Sciatic nerve (tissue), 2 donors: ENCODE data around the gene CHKA. TPM values are rescaled to one million over a fixed set of nuclear protein-coding genes. Genes with fewer than 3 reads are reported as not detected.
A peak's percentile ranks its signal among the peaks of the same experiment; 100 is the strongest.

Source experiments
- ATAC-seq: fragments of 200-7000 bp; cut with Tn5 transposase; one replicate; pipeline ENCODE4 v1.9.1; 2020; ENCODE audit warnings: mild to moderate bottlenecking, moderate library complexity
- DNase-seq: peaks from one replicate; pipeline ENCODE4 v3.0.0-alpha.2; 2020; ENCODE audit warnings: low spot score
- intact Hi-C: fragments of 100-400 bp; cut with DNase I; formaldehyde crosslinking; loops from one replicate; pipeline ENCODE4 v1.14.2; 2022
- total RNA-seq: library from RNA; stranded (reverse); fragmentation: NEBNext Ultra II Directional; extraction: Animal tissue kit (Norgen Biotek cat#: 25700); gene quantifications from one replicate; pipeline ENCODE4 v1.2.1, GENCODE V29; 2021
- donor health status: DM: no; HTN: no; CAD: no.
- donor health status: DM: no; HTN: no; CAD: no.

Gene CHKA
- total RNA-seq, 1 donor from 2014 or later: 38.0 TPM

DNA sequence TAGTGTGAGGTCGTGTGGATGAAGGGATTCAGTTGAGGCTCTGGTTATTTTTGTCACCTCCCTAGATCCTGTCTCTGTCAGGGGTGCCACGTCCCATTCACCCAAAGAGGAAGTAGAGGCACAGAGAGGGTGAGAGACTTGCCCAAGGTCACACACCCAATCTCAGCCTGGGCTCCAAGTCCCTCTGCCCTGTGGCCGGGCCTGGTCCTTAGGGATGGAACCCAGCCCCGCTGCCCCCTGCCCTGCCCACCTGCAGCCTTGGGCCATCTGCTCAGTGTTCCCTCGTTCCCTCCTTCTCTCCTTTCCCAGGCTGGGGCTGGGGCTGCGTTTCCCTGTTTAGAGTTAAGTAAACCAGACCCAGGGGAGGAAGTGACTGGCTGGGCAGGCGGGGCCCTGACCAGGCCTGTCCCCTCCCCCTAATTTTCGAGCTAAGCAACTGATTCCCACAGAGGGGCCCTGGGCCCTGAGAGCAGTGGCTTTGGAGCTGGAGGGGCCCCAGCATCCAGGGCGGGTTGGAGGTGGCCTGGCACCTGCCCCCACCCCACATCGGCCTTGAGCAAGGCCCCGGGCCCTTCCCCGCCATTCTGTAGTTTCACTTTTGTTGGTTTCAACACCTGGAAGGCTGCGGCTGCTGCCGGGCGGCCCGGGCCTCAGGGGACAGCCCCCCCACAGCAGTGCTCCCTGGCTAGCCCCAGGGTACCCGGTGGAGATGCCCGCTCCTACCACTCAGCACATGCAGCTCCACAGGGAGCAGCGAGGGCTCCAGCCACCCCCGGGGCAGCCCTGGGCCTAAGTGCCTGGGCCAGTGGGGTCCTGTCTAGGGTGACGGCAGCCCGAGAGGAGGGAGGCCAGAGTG, 80.9 kb downstream of the CHKA start:
- intact Hi-C loops: no loop called here
- ATAC-seq (peak; percentile 52), DNase-seq (peak; percentile 79)

DNA sequence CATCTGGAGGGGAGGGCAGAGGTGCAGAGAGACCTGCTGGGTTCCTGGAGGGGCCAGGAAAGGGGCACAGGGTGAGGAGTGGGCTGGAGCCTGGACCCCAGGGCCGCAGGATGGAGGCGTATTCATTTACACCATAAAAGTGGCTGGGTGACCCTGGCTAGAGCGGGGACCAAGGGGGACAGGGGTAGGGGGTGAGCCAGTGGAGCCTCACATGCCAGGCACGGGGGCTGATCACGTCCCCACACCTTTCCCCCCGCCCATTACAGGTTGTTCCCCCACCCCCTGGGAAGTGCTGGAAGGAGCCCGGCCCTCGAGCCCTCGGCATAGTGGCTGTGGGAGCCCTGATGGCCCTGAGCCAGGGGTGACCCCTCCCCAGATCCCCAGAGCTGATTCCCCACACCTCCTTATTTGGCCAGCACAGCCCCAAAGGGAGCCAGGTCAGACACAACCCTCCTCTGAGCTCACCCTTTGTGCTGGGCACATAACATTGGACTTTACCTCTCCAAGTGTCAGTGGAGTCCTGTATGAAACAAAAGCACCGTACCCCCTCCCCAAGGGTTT, 81.6 kb downstream of the CHKA start:
- intact Hi-C loops: loop anchor here (10.0 kb wide), 1 partner anchor 85 kb away; the partner anchor contains the start of gene CHKA
- DNase-seq (peak; percentile 68), ATAC-seq (peak; percentile 1)

DNA sequence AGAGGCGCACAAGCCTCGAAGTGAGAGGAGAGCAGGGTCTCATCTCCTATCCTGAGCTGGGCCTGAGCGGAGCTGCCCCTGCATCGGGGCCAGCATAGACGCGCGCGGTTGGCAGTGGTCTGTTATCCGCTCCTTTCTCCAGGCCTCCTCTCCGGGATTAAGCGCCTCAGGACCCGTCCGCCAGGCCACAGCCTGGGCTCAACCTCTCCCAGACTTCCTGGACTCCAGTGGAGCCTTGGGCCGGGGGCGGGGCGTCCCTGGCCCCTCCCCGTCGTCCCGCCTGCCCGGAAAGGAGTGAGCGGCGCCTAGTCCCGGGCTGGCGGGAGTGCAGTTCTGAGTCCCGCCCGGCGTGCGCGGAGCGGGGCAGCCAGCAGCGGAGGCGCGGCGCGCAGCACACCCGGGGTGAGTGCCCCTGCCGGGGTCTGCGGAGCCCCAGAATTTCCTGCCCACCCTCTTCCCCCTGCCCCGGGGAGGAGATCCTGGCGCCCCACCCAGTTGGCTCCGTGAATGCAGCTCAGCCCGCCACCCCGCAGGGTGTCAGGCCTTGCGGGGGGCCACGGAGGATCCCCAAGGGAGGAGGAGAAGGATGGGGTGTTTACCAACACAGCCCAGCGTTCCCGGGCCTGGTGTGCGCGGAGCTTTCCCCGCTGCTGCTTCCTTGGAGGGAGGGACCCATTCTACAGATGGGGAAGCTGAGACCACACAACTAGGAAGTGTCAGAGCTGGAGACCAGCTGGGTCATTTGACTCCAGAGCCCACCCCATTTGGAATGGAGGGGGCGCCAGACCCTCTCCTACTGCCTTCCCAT, 82.3 kb downstream of the CHKA start, which contains the start of gene TCIRG1:
Gene TCIRG1 (plus strand): TSS at position 308 of the 808 bp plus-strand sequence. CDS start 2,247 bp downstream, outside the sequence.
- DNase-seq: peak; percentile 93
- intact Hi-C loops: loop anchor here (10.0 kb wide), 1 partner anchor 86 kb away; the partner anchor contains the start of gene CHKA
- peak; percentile 92 for ATAC-seq

DNA sequence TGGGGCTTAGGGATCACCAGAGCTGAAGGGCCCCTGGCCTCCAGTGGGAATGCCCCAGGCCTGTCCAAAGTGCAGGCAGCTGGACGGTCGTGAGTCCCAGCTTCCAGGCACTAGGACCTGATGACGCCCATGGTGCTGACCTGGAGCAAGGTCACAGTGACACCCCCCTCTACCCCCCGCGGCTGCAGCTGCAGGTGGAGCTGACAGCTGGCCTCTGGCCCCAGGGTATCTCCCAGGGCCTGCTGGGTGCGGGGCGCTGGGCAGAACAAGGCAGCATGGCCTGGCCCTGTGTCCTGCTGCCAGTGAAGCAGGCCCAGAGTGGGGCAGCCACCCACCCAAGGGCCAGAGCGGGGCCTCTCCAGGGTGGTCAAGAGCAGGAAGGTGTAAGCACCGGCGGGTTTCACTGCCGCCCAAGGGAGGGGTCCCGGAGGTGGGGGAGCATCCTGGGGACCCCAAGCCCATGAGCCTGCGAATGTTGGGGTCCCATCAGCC, 82.9 kb downstream of the CHKA start:
- peak; percentile 9 for ATAC-seq
- intact Hi-C loops: loop anchor here (10.0 kb wide), 1 partner anchor 87 kb away; the partner anchor contains the start of gene CHKA
- peak; percentile 63 for DNase-seq

DNA sequence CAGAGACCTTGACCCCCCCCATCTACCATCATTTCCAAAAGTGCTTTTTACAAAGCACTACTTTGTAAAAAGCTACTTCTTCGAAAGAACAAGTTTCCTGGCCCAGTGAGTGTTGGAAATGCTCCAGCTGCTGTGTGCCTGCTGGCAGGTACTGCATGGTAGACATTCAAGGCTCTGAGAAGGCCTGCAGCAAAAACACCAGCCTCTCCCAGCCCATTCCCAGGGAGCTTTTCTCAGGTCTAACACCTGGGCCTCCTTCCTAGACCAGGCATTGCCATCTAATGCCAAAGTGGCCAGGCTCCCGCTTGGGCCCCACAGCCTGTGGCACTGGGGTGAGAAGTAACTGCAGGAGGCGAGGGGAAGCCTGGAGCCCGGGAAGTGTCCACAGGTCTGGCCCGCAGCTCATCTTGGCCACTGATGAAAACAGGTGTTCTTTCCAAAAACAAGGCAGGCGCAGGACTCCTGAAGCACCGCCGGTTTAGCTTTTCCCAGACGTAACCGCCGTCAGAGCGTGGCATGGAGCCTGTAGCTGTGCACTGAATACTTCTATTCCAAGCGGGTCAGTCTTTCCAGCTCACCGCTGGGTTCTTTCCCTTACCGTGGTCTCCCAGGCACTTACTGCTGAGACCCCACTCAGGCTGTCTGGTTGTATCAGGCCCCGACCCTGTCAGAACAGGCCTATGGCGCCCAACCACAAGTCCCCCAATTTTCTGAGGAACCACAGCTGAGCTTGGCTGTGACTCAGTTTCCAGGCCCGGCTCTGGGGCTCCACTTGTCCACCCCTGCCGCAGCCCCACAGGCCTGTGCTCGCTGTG, 83.6 kb downstream of the CHKA start:
- DNase-seq (no peak), ATAC-seq (no peak)
- intact Hi-C loops: loop anchor here (10.0 kb wide), 1 partner anchor 87 kb away; the partner anchor contains the start of gene CHKA

DNA sequence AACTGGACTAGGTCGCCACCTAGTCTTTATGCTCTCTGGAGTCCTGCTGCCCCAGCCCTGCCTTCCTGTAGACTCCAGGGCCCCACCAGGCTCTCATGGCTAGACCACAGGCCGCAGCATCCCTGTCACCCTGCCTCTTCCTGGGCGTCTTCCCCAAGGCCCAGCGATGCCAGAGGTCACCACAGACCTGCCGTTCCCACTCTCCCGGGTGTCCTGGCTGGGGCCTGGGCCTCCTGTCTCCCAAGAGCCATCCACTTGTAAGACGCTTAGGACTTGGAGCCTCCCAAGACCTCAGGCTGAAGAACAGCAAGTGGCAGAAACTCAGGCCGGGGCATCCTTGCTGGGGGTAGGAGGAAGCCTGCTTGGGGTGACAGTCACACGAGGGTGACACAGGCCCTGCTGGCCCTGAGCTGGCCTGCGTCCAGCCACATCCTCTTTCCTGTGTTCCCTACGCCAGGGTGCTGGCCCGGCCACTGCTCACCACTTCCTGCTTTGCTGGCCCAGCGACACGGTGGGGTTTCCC, 84.4 kb downstream of the CHKA start:
- no peak for DNase-seq
- intact Hi-C loops: loop anchor here (10.0 kb wide), 1 partner anchor 88 kb away; the partner anchor contains the start of gene CHKA
- ATAC-seq: peak; percentile 32

DNA sequence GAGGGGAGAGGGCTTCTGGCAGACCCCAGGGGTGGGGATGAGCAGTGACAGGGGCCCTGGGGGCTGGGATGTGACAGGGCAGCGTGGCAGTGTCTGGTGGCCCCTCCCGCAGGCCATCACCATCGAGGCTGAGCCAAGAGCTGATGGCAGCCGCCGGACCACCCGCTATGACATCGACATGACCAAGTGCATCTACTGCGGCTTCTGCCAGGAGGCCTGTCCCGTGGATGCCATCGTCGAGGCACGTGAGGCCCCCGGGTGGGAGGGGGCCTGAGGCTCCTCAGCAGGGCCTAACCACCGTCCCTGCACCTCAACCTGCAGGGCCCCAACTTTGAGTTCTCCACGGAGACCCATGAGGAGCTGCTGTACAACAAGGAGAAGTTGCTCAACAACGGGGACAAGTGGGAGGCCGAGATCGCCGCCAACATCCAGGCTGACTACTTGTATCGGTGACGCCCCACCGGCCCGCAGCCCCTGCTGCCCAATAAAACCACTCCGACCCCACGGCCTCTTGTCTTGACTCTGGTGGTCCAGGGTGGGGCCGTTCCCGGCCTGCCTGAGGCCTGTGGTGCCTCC, 85.0 kb downstream of the CHKA start:
- no peak for ATAC-seq
- intact Hi-C loops: loop anchor here (10.0 kb wide), 1 partner anchor 89 kb away; the partner anchor contains the start of gene CHKA

DNA sequence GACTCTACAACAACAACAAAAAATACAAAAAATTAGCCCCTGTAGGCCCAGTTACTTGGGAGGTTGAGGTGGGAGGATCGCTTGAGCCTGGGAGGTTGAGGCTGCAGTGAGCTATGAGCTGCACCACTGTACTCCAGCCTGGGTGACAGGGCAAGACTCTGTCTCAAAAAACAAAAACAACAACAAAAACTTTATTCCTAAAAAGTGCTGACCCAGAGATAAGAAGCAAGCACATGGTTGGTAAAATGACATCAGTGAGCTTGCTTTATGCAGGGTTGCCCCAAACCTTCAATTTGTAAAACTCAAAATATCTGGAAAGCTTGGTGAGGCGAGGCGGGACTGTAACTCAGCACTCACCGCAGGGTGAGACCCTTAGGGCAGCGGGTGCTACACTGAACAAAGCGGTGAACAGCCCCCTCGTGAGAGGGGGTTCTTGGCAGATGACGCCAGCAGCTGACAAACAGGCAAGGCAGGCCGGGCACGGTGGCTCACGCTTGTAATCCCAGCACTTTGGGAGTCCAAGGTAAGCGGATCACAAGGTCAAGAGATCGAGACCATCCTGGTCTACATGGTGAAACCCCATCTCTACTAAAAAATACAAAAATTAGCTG, 85.8 kb downstream of the CHKA start:
- no peak for DNase-seq
- no peak for ATAC-seq
- intact Hi-C loops: loop anchor here (10.0 kb wide), 1 partner anchor 89 kb away; the partner anchor contains the start of gene CHKA

More for the DNA sequence above, 85.0 kb downstream of the CHKA start:
- DNase-seq: no peak

DNA sequence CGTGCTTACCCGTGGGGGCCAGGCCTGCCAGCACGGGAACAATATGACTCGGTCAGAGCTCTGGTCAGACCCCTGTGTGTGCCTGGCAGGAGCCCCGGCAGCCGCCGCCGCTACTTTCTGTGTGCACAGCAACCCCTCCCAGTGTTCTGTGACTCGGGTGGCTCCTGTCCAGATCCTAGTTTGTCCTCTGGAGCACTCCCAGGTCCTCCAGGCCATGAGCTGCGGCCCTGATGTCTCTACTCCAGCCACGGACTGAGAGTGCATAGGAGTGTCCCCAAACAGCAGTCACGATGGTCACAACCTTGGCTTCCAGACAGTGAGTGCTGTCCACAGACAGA, 87.5 kb downstream of the CHKA start:
- no peak for DNase-seq
- ATAC-seq: no peak
- intact Hi-C loops: loop anchor here (10.0 kb wide), 1 partner anchor 91 kb away; the partner anchor contains the start of gene CHKA

DNA sequence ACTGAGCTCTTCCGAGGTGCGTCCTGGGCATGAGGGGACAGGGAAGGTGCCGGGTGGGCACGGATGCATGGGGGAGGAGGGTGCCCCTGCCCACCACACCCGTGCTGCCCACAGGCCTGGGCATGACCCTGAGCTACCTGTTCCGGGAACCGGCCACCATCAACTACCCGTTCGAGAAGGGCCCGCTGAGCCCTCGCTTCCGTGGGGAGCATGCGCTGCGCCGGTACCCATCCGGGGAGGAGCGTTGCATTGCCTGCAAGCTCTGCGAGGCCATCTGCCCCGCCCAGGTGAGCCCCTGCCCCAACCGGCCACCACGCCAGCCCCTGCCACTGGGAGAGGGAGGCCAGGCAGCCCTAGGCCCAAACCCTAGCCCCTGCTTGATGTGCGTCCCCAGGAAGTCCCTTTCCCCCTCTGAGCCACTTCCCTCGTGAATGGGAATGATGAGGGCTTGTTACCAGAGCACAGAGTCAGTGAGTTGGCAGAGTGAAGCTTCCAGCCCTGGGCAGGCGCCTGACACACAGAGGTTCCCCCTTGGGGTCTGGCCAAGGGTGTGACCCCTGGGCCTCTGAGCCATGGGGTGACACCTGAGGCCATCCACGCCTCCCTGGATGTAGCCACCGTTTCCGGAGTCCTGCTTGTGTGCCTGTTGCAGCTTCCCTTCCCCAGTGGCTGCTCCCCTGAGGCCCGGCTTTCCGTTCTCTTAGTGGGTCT, 88.0 kb downstream of the CHKA start:
- ATAC-seq (no peak), DNase-seq (no peak)
- intact Hi-C loops: loop anchor here (10.0 kb wide), 1 partner anchor 92 kb away; the partner anchor contains the start of gene CHKA

DNA sequence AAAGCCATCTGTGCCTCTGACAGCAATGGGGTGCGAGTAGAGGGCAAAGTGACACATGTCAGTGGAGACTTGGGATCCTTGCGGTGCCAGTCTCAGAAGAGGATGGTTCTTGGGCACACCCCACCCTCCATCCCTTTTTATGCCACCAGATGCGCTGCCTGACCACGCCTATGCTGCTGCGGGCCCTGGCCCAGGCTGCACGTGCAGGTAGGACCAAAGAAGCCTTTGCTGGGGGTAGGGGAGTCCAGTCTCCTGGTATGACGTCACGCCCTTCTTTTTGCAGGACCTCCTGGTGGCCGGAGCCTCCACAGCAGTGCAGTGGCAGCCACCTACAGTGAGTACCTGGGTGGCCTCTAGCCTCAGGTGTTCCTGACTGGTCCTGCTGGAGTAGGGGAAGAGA, 89.2 kb downstream of the CHKA start:
- intact Hi-C loops: loop anchor here (10.0 kb wide), 1 partner anchor 93 kb away; the partner anchor contains the start of gene CHKA
- DNase-seq (no peak), ATAC-seq (no peak)

DNA sequence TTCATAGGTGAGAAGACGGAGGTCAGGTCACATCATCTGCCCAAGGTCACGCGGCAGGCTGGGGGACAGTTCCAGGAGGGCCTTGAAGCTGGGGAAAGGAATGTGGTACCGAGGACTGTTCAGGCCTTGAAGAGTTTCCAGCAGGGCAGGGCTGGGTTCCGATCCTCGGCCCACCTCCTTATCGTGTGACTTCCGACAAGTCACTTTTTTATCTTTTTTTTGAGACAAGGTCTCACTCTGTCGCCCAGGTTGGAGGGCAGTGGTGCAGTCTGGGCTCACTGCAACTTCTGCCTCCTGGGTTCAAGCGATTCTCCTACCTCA, 90.1 kb downstream of the CHKA start:
- ATAC-seq: no peak
- intact Hi-C loops: loop anchor here (10.0 kb wide), 1 partner anchor 94 kb away; the partner anchor contains the start of gene CHKA
- no peak for DNase-seq

DNA sequence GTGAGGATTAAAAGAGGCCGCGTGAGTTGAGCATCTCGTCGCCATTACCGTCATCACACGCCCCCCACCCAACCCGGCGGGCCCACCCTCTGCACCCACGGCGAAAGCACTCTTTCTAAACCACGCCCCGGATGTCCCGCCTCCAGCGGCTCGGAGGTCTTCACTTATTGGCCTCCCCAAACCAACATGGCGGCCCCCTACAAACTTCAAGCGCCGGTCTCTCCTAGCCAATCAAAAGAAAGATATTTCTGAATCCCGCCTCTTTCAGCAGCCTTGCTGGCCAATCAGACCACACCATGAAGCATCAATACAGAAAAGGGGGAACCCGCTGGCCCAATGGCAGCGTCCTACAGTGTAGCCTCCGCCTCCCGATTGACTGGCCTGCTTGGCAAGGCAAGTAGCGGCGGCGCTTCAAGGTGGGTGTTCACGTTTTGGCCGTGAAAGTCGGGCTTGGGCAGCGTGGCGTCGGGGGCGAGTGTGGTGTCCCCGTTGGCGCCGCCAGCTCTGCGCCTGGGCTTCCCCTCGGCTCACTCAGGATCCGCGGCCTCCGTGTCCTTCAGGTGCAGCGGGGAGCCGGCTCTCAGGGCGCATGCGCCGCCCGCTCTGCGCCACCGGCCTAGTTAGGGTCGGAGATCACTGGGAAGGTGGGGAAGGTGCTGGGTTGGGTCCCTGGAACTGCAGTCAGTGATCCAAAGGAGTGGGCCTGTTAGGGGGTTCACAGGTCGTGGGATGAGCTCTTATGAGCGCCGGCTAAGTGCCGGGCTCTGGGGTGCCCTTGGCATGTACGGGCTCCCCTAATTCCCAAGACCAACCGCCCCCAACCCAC, 90.7 kb downstream of the CHKA start, which contains the start of gene NDUFS8:
Gene NDUFS8 (plus strand): TSS at position 364 of the 826 bp plus-strand sequence. CDS start 1,471 bp downstream, outside the sequence.
- intact Hi-C loops: loop anchor here (10.0 kb wide), 1 partner anchor 94 kb away; the partner anchor contains the start of gene CHKA
- ATAC-seq (peak; percentile 98), DNase-seq (peak; percentile 98)

DNA sequence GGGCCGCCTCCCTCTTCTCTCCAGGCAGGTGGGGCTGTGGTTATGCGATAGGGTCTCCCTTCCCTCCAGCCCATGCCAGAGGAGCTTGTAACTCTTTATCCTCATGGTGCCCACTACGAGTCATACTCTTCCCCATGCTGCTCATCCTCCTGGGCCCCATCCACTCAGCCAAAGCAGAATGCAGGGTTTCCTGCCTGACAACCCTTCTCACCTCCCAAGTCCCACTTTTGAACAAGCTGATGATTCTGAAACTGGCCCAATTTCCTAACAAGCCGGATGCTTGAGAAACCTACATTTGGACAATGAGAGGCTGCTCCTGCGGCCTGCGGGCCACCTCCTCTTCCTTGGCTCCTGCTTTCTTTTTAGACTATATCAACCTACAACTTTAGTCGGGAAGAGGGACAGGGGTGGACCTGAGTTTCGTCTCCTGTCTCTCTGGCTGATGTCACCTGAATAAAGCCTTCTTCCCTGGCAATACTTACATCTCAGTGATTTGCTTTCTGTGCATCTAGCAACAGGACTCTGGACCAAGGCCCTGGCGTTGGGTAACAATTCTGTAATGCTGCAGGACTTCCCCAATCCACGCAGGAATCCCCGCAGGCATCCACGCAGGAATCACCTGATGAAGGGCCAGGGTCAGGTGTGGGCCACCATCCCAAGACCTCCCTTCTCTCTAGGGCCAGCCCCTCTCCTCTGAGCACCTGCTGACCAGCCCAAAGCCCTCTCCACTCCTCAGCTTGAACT, 92.2 kb downstream of the CHKA start:
- no peak for ATAC-seq
- intact Hi-C loops: no loop called here
- DNase-seq: no peak

DNA sequence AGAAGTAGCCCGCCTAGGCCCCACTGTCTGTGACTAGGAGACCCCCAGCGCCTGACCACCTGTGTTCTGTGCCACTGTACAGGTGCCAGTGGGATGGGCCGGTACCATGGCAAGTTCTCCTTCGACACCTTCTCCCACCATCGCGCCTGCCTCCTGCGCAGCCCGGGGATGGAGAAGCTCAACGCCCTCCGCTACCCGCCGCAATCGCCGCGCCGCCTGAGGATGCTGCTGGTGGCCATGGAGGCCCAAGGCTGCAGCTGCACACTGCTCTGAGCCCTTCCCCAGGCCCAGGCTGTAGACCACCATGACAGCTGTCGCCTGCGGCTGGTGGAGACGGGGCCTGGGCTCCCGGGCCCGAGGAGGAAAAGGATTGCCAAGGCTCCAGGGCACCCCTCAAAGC, 93.5 kb downstream of the CHKA start:
- no peak for DNase-seq
- intact Hi-C loops: no loop called here
- no peak for ATAC-seq
